Neural progenitor cell (in vitro differentiated cells): ENCODE data around the gene COPS8.

Experiments
- EZH2 ChIP-seq: fragments of 200-600 bp; sonication (generic); IDR thresholded peaks from 2 replicates; pipeline ENCODE4 v1.6.1; 2017; ENCODE audit warnings: antibody characterized with exemption, mild to moderate bottlenecking, moderate library complexity
- TF ChIP-seq, protein P1 (sequence below): fragments of 200-600 bp; sonication (generic); IDR thresholded peaks from 2 replicates; pipeline ENCODE4 v1.5.1; 2017; ENCODE audit warnings: antibody characterized with exemption, mild to moderate bottlenecking

DNA sequence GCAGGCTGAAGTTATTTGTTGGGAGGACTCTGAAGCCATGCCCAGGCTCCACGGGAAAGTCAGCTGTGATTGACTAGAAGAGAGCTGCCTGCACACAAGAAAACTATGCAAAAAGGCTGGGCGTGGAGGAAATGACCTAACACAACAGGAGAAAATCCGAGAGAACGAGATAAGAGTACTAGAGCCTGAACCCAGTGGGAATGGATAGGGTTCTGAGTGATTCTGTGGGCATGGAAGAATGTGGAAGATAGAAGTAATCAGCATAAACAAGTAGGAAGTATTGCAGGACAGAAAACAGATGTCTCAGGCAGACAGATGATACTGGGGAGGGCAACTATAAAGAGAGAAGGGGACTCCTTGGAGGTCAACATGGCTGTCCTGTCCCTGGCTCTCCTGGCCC, 12.1 kb upstream of the COPS8 start:
- TF ChIP-seq EZH2: no peak
- TF ChIP-seq, protein P1, sequence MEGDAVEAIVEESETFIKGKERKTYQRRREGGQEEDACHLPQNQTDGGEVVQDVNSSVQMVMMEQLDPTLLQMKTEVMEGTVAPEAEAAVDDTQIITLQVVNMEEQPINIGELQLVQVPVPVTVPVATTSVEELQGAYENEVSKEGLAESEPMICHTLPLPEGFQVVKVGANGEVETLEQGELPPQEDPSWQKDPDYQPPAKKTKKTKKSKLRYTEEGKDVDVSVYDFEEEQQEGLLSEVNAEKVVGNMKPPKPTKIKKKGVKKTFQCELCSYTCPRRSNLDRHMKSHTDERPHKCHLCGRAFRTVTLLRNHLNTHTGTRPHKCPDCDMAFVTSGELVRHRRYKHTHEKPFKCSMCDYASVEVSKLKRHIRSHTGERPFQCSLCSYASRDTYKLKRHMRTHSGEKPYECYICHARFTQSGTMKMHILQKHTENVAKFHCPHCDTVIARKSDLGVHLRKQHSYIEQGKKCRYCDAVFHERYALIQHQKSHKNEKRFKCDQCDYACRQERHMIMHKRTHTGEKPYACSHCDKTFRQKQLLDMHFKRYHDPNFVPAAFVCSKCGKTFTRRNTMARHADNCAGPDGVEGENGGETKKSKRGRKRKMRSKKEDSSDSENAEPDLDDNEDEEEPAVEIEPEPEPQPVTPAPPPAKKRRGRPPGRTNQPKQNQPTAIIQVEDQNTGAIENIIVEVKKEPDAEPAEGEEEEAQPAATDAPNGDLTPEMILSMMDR: no peak
